HL-60/S4 treated with phorbol 12-myristate 13-acetate at 8.2 ng/mL for 4 days and 3 days (cell line): ENCODE results near the gene SHC1.

ENCODE experiments used
- in situ Hi-C: fragments of 300-500 bp; cut with MboI; formaldehyde crosslinking; loops from 2 replicates; pipeline ENCODE4 v1.15.0; 2022; ENCODE audit warnings: low sequenced_read_pairs

Gene SHC1

GRCh38 chr1:155009221-155009711 is 38.7 kb upstream of the SHC1 start:
- in situ Hi-C loops: no loop called here

GRCh38 chr1:155008015-155008941 is 37.7 kb upstream of the SHC1 start:
- in situ Hi-C loops: no loop called here

- in situ Hi-C loops: no loop called here
Observed at GRCh38 chr1:155007251-155007828, 36.8 kb upstream of the SHC1 start.

- in situ Hi-C loops: no loop called here
Observed at GRCh38 chr1:155006601-155007101, 36.1 kb upstream of the SHC1 start.

GRCh38 chr1:155005076-155006011 is 34.8 kb upstream of the SHC1 start:
- in situ Hi-C loops: no loop called here

GRCh38 chr1:155004352-155005075 is 34.0 kb upstream of the SHC1 start:
- in situ Hi-C loops: no loop called here

GRCh38 chr1:155003766-155004351 is 33.3 kb upstream of the SHC1 start:
- in situ Hi-C loops: no loop called here

GRCh38 chr1:155003227-155003765 is 32.7 kb upstream of the SHC1 start:
- in situ Hi-C loops: no loop called here

- in situ Hi-C loops: no loop called here
Observed at GRCh38 chr1:155002464-155003226, 32.1 kb upstream of the SHC1 start, which contains the start of gene ZBTB7B. TSS of gene ZBTB7B (plus strand) at chr1:155002802. CDS start at chr1:155014661, 11,859 bp downstream.

GRCh38 chr1:155001675-155002463 is 31.3 kb upstream of the SHC1 start:
- in situ Hi-C loops: no loop called here

GRCh38 chr1:155001425-155001674 is 30.8 kb upstream of the SHC1 start:
- in situ Hi-C loops: no loop called here

- in situ Hi-C loops: no loop called here
Observed at GRCh38 chr1:155000726-155001424, 30.3 kb upstream of the SHC1 start.

- in situ Hi-C loops: no loop called here
Observed at GRCh38 chr1:155000411-155000725, 29.8 kb upstream of the SHC1 start.

- in situ Hi-C loops: no loop called here
Observed at GRCh38 chr1:154999571-155000410, 29.2 kb upstream of the SHC1 start.

GRCh38 chr1:154998818-154999570 is 28.4 kb upstream of the SHC1 start:
- in situ Hi-C loops: no loop called here

GRCh38 chr1:154998201-154998780 is 27.7 kb upstream of the SHC1 start:
- in situ Hi-C loops: no loop called here
